Natural killer cell (primary cell): ENCODE measurements around the gene PEX10. TPM values are rescaled to one million over a fixed set of nuclear protein-coding genes. Genes with fewer than 3 reads are reported as not detected.

Source experiments
- ATAC-seq, 3 donors: fragments of 150-1000 bp in 2 of 3; fragments of 200-7000 bp in 1 of 3; cut with Tn5 transposase; 1 replicate in 1 of 3; 2 replicates in 2 of 3; pipeline ENCODE4 v1.10.0; 2021; ENCODE audit warnings: mild to moderate bottlenecking in 2 of 3, moderate library complexity in 2 of 3
- DNase-seq, 2 donors: peaks; one replicate each; pipeline versions ENCODE4 v3.0.0 to v3.0.0-alpha.2; 2013 to 2021; ENCODE audit warnings: mixed read lengths in 1 of 2
- H3K27ac ChIP-seq: one replicate; pipeline ENCODE4 v1.5.1; 2013; ENCODE audit warnings: mild to moderate bottlenecking, low read length
- H3K27me3 ChIP-seq: one replicate; pipeline ENCODE4 v1.6.1; 2013; ENCODE audit warnings: low read length; ENCODE audit not compliant: control insufficient read depth, insufficient read depth
- H3K36me3 ChIP-seq: one replicate; pipeline ENCODE4 v1.6.1; 2013; ENCODE audit warnings: low read length; ENCODE audit not compliant: control insufficient read depth, insufficient read depth
- H3K4me1 ChIP-seq: one replicate; pipeline ENCODE4 v1.6.1; 2013; ENCODE audit warnings: low read length; ENCODE audit not compliant: control insufficient read depth, insufficient read depth
- H3K4me3 ChIP-seq: one replicate; pipeline ENCODE4 v1.5.1; 2013; ENCODE audit warnings: low read length
- H3K9me3 ChIP-seq: one replicate; pipeline ENCODE4 v1.6.1; 2013; ENCODE audit warnings: low read length; ENCODE audit not compliant: control insufficient read depth, insufficient read depth
- H3K27ac Mint-ChIP-seq, 2 donors: one replicate each; pipeline ENCODE4 v1.8.0; 2022; ENCODE audit warnings: mild to moderate bottlenecking in 2 of 2, mixed read lengths in 2 of 2, moderate library complexity in 1 of 2
- H3K27me3 Mint-ChIP-seq, 2 donors: one replicate each; pipeline ENCODE4 v1.8.0; 2022; ENCODE audit warnings: low read depth in 2 of 2, mixed read lengths in 2 of 2
- H3K36me3 Mint-ChIP-seq: one replicate; pipeline ENCODE4 v1.8.0; 2022; ENCODE audit warnings: mixed read lengths
- H3K4me1 Mint-ChIP-seq, 2 donors: one replicate each; pipeline ENCODE4 v1.8.0; 2022; ENCODE audit warnings: mixed read lengths in 2 of 2
- H3K4me3 Mint-ChIP-seq: one replicate; pipeline ENCODE4 v1.8.0; 2022; ENCODE audit warnings: mild to moderate bottlenecking, moderate library complexity, mixed read lengths
- H3K9me3 Mint-ChIP-seq, 2 donors: one replicate each; pipeline ENCODE4 v1.8.0; 2022; ENCODE audit warnings: mixed read lengths in 2 of 2
- WGBS: methylation state at CpG from one replicate; pipeline ENCODE4 v1.1.7; 2013; ENCODE audit warnings: missing lambda C conversion rate; ENCODE audit not compliant: insufficient coverage; 5-methylcytosine and 5-hydroxymethylcytosine counted together
- intact Hi-C: fragments of 100-400 bp; cut with micrococcal nuclease; formaldehyde crosslinking; loops from one replicate; pipeline ENCODE4 v1.14.2; 2022
- total RNA-seq, 4 donors: library from RNA; stranded (reverse); fragments of 120-200 nt in 1 of 4; gene quantifications; one replicate each; pipeline versions ENCODE4 v1.2.3 to v1.2.4, GENCODE V29; 2013 to 2022
- TF ChIP-seq, protein P1 (sequence below): fragments of 200-600 bp; IDR thresholded peaks from one replicate; pipeline ENCODE4 v1.8.0; 2022; ENCODE audit warnings: antibody characterized with exemption

Gene PEX10
- total RNA-seq, 3 donors from 2014 or later (not counting 1 experiment from before 2014, with no cell fraction given), result 8.1 to 11.1 (median 9.8) TPM

DNA sequence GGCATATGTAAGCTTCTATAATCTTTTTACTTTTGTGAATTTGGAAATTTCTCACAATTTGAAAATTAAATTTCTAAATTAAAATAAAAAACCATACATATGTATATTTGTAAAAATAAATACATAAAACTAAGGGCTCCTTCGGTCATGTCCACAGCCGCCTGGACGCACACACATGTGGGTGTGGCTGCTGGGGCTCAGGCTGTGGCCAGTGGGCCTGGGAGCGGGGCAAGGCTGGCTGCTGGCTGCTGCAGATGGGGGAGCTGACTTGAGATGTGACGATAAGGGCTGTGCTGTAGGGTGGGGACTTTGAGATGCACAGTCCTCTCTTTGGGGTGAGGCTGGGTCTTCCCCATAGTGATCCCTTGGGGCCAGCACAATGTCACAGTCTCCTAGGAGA is 15.9 kb downstream of the PEX10 start:
- no peaks in the 10 kb centered on the region for H3K27me3 Mint-ChIP-seq
- intact Hi-C loops, result no loop called here
- peak overlapping the region in 1 of 2 donors; percentile 45 for H3K27ac Mint-ChIP-seq
- peaks cover 51% of the 10 kb centered on the region for H3K36me3 ChIP-seq
- no peaks in the 10 kb centered on the region for H3K36me3 Mint-ChIP-seq
- H3K4me3 Mint-ChIP-seq, result no peak overlapping the region
- no peaks in the 10 kb centered on the region for H3K9me3 ChIP-seq
- 97% methylated on average over 5 of the region's 5 CpGs for WGBS
- H3K27ac ChIP-seq, result no peak overlapping the region
- no peak for DNase-seq
- H3K9me3 Mint-ChIP-seq, result no peaks in the 10 kb centered on the region
- no peaks in the 10 kb centered on the region for H3K27me3 ChIP-seq
- peaks cover 23% of the 10 kb centered on the region for H3K4me1 ChIP-seq
- TF ChIP-seq, protein P1, sequence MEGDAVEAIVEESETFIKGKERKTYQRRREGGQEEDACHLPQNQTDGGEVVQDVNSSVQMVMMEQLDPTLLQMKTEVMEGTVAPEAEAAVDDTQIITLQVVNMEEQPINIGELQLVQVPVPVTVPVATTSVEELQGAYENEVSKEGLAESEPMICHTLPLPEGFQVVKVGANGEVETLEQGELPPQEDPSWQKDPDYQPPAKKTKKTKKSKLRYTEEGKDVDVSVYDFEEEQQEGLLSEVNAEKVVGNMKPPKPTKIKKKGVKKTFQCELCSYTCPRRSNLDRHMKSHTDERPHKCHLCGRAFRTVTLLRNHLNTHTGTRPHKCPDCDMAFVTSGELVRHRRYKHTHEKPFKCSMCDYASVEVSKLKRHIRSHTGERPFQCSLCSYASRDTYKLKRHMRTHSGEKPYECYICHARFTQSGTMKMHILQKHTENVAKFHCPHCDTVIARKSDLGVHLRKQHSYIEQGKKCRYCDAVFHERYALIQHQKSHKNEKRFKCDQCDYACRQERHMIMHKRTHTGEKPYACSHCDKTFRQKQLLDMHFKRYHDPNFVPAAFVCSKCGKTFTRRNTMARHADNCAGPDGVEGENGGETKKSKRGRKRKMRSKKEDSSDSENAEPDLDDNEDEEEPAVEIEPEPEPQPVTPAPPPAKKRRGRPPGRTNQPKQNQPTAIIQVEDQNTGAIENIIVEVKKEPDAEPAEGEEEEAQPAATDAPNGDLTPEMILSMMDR, result no peak
- H3K4me1 Mint-ChIP-seq, result peaks cover 33 to 41% of the 10 kb centered on the region in 2 donors
- no peak for ATAC-seq
- H3K4me3 ChIP-seq, result no peak overlapping the region

- Histone ChIP-seq H3K9me3 (no peaks in the 10 kb centered on the region), H3K27me3 (no peaks in the 10 kb centered on the region), H3K4me3 (no peak overlapping the region), H3K4me1 (peaks cover 23% of the 10 kb centered on the region), H3K27ac (no peak overlapping the region), H3K36me3 (peaks cover 49% of the 10 kb centered on the region)
- H3K36me3 Mint-ChIP-seq, result no peaks in the 10 kb centered on the region
- no peaks in the 10 kb centered on the region for H3K9me3 Mint-ChIP-seq
- H3K4me3 Mint-ChIP-seq, result no peak overlapping the region
- peaks cover 33 to 43% of the 10 kb centered on the region in 2 donors for H3K4me1 Mint-ChIP-seq
- H3K27me3 Mint-ChIP-seq, result no peaks in the 10 kb centered on the region
- TF ChIP-seq, protein P1, result no peak
- no peak for ATAC-seq
- 93% methylated on average over 13 of the region's 17 CpGs for WGBS
- no peak for DNase-seq
- H3K27ac Mint-ChIP-seq, result peak overlapping the region in 1 of 2 donors; percentile 77
- intact Hi-C loops, result no loop called here
These were observed 16.3 kb downstream of the PEX10 start for GRCh38 chr1:2396059-2396458.

DNA sequence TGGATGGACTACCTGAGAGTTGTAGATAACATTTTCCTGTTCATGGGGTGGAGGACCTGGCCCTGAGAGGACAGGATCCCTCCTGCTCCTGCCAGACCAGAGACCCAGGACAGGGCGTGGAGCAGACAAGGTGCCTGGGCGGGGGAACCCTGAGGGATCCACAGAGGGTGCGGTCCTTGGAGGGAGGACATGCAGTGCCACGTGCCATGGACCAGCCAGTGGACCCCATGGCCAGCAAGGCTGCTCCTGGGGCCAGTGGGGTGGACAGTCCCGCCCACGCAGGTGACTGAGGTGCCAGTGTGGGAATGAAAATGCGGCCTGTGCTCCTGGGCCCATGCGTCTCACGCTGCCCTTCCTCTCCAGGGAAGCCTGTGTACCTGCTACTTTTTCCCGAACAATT is 17.1 kb downstream of the PEX10 start:
- intact Hi-C loops, result no loop called here
- no peaks in the 10 kb centered on the region for H3K36me3 Mint-ChIP-seq
- H3K27ac ChIP-seq, result no peak overlapping the region
- H3K9me3 ChIP-seq, result no peaks in the 10 kb centered on the region
- no peak overlapping the region for H3K4me3 ChIP-seq
- peaks cover 48% of the 10 kb centered on the region for H3K36me3 ChIP-seq
- no peaks in the 10 kb centered on the region for H3K27me3 Mint-ChIP-seq
- TF ChIP-seq, protein P1, result no peak
- H3K9me3 Mint-ChIP-seq, result no peaks in the 10 kb centered on the region
- peaks cover 31% of the 10 kb centered on the region for H3K4me1 ChIP-seq
- peaks cover 33 to 38% of the 10 kb centered on the region in 2 donors for H3K4me1 Mint-ChIP-seq
- no peak for DNase-seq
- H3K4me3 Mint-ChIP-seq, result no peak overlapping the region
- peak overlapping the region in 1 of 2 donors; percentile 77 for H3K27ac Mint-ChIP-seq
- 93% methylated on average over 10 of the region's 10 CpGs for WGBS
- no peaks in the 10 kb centered on the region for H3K27me3 ChIP-seq
- ATAC-seq, result no peak

GRCh38 chr1:2394761-2395160 is 17.6 kb downstream of the PEX10 start:
- Histone ChIP-seq H3K4me3 (no peak overlapping the region), H3K27ac (no peak overlapping the region), H3K36me3 (peaks cover 43% of the 10 kb centered on the region), H3K27me3 (no peaks in the 10 kb centered on the region), H3K9me3 (no peaks in the 10 kb centered on the region), H3K4me1 (peaks cover 34% of the 10 kb centered on the region)
- Mint-ChIP-seq H3K36me3 (no peaks in the 10 kb centered on the region), H3K4me1 (peaks cover 33 to 42% of the 10 kb centered on the region in 2 donors), H3K27me3 (no peaks in the 10 kb centered on the region), H3K4me3 (no peak overlapping the region), H3K27ac (peak overlapping the region in 1 of 2 donors; percentile 77), H3K9me3 (no peaks in the 10 kb centered on the region)
- no peak for DNase-seq
- intact Hi-C loops, result no loop called here
- TF ChIP-seq, protein P1, result no peak
- no peak for ATAC-seq
- WGBS, result 95% methylated on average over 11 of the region's 11 CpGs
